ENCODE results near the gene CSK.
A peak's percentile ranks its signal among the peaks of the same experiment; 100 is the strongest.

GRCh38 chr15:74787251-74788041, 5.6 kb downstream of the CSK start:
- TF ChIP-seq CTCF (IDR thresholded peaks at IDR 0.05), result peak in 1 of 4 experiments; percentile 38
- TF ChIP-seq POLR2A (IDR thresholded peaks at IDR 0.05), result no peak
